Stimulated activated CD8-positive, alpha-beta memory T cell treated with anti-CD3 and anti-CD28 coated beads, Interleukin-12 subunit alpha, Interleukin-12 subunit beta, amount 100 ng/mL, for 1 hour (primary cell): ENCODE measurements around the gene CADM1.

Source experiments
- DNase-seq: peaks from one replicate; pipeline ENCODE4 v3.0.0-alpha.2; 2020; ENCODE audit warnings: low read depth

CADM1 gene

GRCh38 chr11:115398333-115399080 lies 105.7 kb downstream of the CADM1 start:
- no peak for DNase-seq

- no peak for DNase-seq
Observed at GRCh38 chr11:115396533-115396932, 107.7 kb downstream of the CADM1 start.

- DNase-seq: no peak
Observed at GRCh38 chr11:115393950-115394349, 110.3 kb downstream of the CADM1 start.

GRCh38 chr11:115391598-115391997 lies 112.6 kb downstream of the CADM1 start:
- no peak for DNase-seq

GRCh38 chr11:115391160-115391559 lies 113.1 kb downstream of the CADM1 start:
- DNase-seq: no peak

GRCh38 chr11:115390441-115390840 lies 113.8 kb downstream of the CADM1 start:
- DNase-seq: no peak

- no peak for DNase-seq
Observed at GRCh38 chr11:115389790-115390189, 114.4 kb downstream of the CADM1 start.

GRCh38 chr11:115385226-115385625 lies 119.0 kb downstream of the CADM1 start:
- no peak for DNase-seq

- no peak for DNase-seq
Observed at GRCh38 chr11:115384236-115384635, 120.0 kb downstream of the CADM1 start.

- DNase-seq: no peak
Observed at GRCh38 chr11:115383431-115383830, 120.8 kb downstream of the CADM1 start.

GRCh38 chr11:115379528-115379927 lies 124.7 kb downstream of the CADM1 start:
- no peak for DNase-seq

GRCh38 chr11:115378557-115378956 lies 125.7 kb downstream of the CADM1 start:
- DNase-seq: no peak

GRCh38 chr11:115377882-115378296 lies 126.3 kb downstream of the CADM1 start:
- DNase-seq: no peak

GRCh38 chr11:115368616-115369015 lies 135.6 kb downstream of the CADM1 start:
- no peak for DNase-seq

GRCh38 chr11:115366826-115367225 lies 137.4 kb downstream of the CADM1 start:
- DNase-seq: no peak

- DNase-seq: no peak
Observed at GRCh38 chr11:115365907-115366306, 138.3 kb downstream of the CADM1 start.

- no peak for DNase-seq
Observed at GRCh38 chr11:115364896-115365295, 139.3 kb downstream of the CADM1 start.

- no peak for DNase-seq
Observed at GRCh38 chr11:115363921-115364320, 140.3 kb downstream of the CADM1 start.

GRCh38 chr11:115363426-115363825 lies 140.8 kb downstream of the CADM1 start:
- no peak for DNase-seq

- DNase-seq: no peak
Observed at GRCh38 chr11:115362997-115363396, 141.2 kb downstream of the CADM1 start.

GRCh38 chr11:115361025-115361424 lies 143.2 kb downstream of the CADM1 start:
- DNase-seq: no peak

GRCh38 chr11:115360186-115360824 lies 143.9 kb downstream of the CADM1 start:
- DNase-seq: no peak

GRCh38 chr11:115357066-115357465 lies 147.1 kb downstream of the CADM1 start:
- DNase-seq: no peak
